Measurements from ENCODE around the gene JTB.

DNA sequence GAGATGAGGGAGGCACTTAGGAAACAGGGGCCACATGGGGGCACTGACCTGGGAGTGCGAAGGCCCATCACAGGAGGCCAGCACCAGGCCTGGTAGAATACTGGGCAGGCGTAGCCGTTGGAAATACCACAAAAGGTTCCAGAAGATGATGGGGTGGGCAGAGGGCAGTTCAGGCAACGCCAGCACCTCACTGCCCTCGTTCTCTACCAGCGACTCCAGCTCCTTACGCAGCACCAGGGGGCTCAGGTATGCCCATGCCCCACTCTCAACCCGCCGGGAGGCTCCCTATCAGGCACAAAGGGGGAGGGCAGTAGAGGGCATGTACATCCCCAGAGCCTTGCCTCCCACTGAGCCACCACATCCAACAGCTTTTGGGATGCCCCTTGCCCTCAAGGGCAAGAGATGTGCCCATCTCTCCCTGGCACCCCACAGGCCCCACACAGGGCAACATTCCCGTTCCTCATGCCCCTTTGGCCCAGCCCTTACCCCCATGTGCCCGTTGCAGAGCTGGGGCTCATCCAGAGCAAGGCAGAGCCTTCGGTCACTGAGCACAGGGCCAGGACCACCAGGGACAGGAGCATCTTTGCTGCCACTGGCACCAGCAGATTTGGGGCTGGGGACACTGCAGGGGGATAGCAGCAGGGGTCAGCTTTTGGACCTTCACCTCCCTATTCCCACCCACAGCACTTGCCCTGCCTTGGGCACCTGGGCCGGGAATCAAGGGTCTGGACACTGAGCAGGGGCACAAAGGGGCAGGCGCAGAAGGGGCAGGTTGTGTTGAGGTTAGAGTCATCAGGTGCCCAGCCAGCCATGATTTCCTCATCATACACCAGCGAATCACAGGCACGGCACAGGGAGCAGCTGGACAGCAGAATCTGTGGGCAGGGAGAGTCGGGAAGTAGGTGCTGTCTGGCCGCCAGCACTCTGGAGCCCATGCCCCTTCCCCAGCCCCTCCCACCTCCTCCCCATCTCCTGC is 45.0 kb downstream of the JTB start:
- TF ChIP-seq EZH2 (IDR thresholded peaks at IDR 0.05; ENCODE audit: insufficient read depth, poor library complexity, severe bottlenecking), result no peak
- no peak for TF ChIP-seq EZH2phosphoT487 (IDR thresholded peaks at IDR 0.05; ENCODE audit: insufficient read depth, low read depth)

All from GM23248 (cell line).